ENCODE results near the gene COL9A2.

- no peak for TF ChIP-seq CTCF (IDR thresholded peaks at IDR 0.05)
- TF ChIP-seq POLR2A (IDR thresholded peaks at IDR 0.05) = no peak
Observed at GRCh38 chr1:40276122-40276521, 41.0 kb downstream of the COL9A2 start.

Measured in testis (tissue), 2 donors.